Right atrium auricular region (tissue), 2 donors: ENCODE data around the gene SLC35G6. TPM values are rescaled to one million over a fixed set of nuclear protein-coding genes. Genes with fewer than 3 reads are reported as not detected.

Source experiments
- DNase-seq: peaks from one replicate; pipeline ENCODE4 v3.0.0-alpha.2; 2019; ENCODE audit warnings: low spot score
- H3K27ac ChIP-seq, 2 donors: fragments of 200-600 bp; sonication (generic); 1 replicate in 1 of 2; 2 replicates in 1 of 2; pipeline ENCODE4 v1.5.1; 2016 to 2019
- H3K27me3 ChIP-seq, 2 donors: fragments of 200-600 bp; sonication (generic); one replicate each; pipeline versions ENCODE4 v1.5.1 to v1.6.0; 2017 to 2019
- H3K36me3 ChIP-seq: fragments of 200-600 bp; sonication (generic); one replicate; pipeline ENCODE4 v1.5.1; 2016
- H3K4me1 ChIP-seq, 2 donors: fragments of 200-600 bp; sonication (generic); one replicate each; pipeline versions ENCODE4 v1.5.1 to v1.6.0; 2017 to 2019
- H3K4me3 ChIP-seq, 2 donors: fragments of 200-600 bp; sonication (generic); 1 replicate in 1 of 2; 2 replicates in 1 of 2; pipeline ENCODE4 v1.5.1; 2017 to 2019; ENCODE audit warnings: mild to moderate bottlenecking in 1 of 2, moderate library complexity in 1 of 2
- H3K9me3 ChIP-seq, 2 donors: fragments of 200-600 bp; sonication (generic); one replicate each; pipeline ENCODE4 v1.5.1; 2019
- total RNA-seq, 2 donors: library from RNA; depleted of rRNA; stranded (reverse); fragments of >200 nt; gene quantifications; one replicate each; pipeline ENCODE4 v1.1.0, GENCODE V29; 2016
- TF ChIP-seq, protein P1 (sequence below), 2 donors: fragments of 200-600 bp; sonication (generic); IDR thresholded peaks; one replicate each; pipeline ENCODE4 v1.5.1; 2019; ENCODE audit warnings: antibody characterized with exemption in 2 of 2

The SLC35G6 gene
- total RNA-seq, 2 donors from 2014 or later: not detected

DNA sequence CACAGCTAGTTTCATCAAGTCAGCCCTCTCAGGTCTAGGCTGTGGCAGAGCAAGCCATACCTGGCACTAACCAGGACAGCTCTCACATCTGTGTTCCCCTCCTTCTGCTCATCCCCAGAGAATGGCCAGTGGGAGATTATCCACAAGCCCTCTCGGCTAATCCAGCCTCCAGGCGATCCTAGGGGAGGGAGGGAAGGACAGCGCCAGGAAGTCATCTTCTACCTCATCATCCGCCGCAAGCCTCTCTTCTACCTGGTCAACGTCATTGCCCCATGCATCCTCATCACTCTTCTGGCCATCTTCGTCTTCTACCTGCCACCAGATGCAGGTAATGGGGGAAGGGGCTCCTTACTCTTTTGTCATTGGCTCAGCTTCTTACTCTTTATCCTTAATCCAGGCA, 32.8 kb upstream of the SLC35G6 start:
- peaks cover 0 to 23% of the 10 kb centered on the region in 2 donors for H3K4me1 ChIP-seq
- no peaks in the 10 kb centered on the region for H3K9me3 ChIP-seq
- H3K27me3 ChIP-seq: no peaks in the 10 kb centered on the region
- no peak for DNase-seq
- no peaks in the 10 kb centered on the region for H3K36me3 ChIP-seq
- no peak overlapping the region for H3K4me3 ChIP-seq
- TF ChIP-seq, protein P1, sequence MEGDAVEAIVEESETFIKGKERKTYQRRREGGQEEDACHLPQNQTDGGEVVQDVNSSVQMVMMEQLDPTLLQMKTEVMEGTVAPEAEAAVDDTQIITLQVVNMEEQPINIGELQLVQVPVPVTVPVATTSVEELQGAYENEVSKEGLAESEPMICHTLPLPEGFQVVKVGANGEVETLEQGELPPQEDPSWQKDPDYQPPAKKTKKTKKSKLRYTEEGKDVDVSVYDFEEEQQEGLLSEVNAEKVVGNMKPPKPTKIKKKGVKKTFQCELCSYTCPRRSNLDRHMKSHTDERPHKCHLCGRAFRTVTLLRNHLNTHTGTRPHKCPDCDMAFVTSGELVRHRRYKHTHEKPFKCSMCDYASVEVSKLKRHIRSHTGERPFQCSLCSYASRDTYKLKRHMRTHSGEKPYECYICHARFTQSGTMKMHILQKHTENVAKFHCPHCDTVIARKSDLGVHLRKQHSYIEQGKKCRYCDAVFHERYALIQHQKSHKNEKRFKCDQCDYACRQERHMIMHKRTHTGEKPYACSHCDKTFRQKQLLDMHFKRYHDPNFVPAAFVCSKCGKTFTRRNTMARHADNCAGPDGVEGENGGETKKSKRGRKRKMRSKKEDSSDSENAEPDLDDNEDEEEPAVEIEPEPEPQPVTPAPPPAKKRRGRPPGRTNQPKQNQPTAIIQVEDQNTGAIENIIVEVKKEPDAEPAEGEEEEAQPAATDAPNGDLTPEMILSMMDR (IDR thresholded peaks at IDR 0.05): no peak
- no peak overlapping the region for H3K27ac ChIP-seq

DNA sequence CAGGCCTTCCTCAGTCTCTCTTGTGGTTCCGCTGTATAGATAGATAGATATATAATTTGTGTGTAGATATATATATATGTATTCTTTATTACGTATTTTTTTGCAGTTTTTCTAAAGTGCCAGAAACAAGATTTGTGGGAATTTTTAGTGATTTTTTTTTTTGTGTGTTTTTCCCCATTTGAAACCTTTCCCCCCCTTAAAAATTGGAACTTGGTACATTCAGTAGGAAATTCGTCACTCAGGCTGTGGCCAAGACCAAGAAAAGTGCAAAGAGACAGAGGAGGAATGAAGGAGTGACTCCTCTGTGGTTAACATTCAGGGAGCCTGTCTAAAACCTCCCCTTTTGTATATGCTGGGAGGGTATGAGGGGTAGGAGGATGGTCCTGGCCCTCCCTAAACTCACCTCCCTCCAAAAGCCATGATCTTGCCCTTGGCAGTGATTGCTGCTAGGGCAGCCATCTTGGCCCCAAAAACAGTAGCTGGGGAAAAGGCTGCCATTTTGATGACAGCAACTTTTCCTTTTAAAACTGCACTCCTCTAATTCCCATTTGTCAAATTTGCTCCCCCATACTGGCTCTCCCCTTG, 21.2 kb upstream of the SLC35G6 start:
- peaks cover 0 to 5% of the 10 kb centered on the region in 2 donors for H3K4me1 ChIP-seq
- no peak for DNase-seq
- TF ChIP-seq, protein P1 (IDR thresholded peaks at IDR 0.05): no peak
- peaks cover 26% of the 10 kb centered on the region for H3K36me3 ChIP-seq
- no peak overlapping the region for H3K4me3 ChIP-seq
- no peaks in the 10 kb centered on the region for H3K9me3 ChIP-seq
- no peak overlapping the region for H3K27ac ChIP-seq
- H3K27me3 ChIP-seq: no peaks in the 10 kb centered on the region

DNA sequence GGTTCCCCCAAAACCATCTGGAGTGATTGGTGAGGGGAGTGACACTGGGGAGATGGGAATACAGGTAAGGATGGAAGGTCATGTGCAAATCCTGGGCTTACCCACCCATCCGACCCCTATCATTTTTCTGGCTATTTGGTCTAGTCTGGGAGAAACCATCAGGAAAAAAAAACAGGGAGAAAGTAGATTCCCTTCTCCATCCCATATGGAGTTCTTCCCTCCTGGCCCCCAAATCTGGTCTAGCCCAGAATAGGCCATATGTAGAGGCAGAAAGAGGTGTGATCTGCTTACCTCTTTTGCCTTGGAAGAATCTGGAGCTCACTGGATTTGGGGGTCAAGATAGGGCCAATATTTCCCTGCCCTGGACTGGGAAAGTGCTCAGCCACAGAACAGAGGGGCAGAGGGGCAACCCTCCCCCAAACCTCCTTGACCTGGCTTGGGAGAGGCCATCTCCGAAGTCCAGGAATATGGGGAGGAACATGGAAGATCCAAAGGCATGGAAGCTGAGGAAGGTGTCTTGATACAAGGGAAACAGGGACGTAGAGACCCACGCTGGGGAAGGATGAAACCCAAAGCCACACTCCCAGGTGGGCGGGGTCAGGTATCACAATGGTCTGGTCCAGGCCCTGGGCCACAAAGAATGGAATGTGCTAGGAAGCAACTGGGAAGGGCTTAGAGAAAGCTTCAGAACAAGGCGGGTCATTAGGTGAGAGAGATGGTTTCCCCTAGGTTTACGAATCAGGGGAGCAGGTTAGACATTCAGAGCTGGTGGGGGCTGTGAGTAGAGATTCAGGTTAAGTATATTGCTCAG, 20.2 kb upstream of the SLC35G6 start:
- no peak overlapping the region for H3K27ac ChIP-seq
- no peak overlapping the region for H3K4me3 ChIP-seq
- TF ChIP-seq, protein P1 (IDR thresholded peaks at IDR 0.05): no peak
- no peaks in the 10 kb centered on the region for H3K9me3 ChIP-seq
- no peaks in the 10 kb centered on the region for H3K27me3 ChIP-seq
- H3K4me1 ChIP-seq: peaks cover 0 to 11% of the 10 kb centered on the region in 2 donors
- H3K36me3 ChIP-seq: peaks cover 33% of the 10 kb centered on the region
- DNase-seq: no peak

DNA sequence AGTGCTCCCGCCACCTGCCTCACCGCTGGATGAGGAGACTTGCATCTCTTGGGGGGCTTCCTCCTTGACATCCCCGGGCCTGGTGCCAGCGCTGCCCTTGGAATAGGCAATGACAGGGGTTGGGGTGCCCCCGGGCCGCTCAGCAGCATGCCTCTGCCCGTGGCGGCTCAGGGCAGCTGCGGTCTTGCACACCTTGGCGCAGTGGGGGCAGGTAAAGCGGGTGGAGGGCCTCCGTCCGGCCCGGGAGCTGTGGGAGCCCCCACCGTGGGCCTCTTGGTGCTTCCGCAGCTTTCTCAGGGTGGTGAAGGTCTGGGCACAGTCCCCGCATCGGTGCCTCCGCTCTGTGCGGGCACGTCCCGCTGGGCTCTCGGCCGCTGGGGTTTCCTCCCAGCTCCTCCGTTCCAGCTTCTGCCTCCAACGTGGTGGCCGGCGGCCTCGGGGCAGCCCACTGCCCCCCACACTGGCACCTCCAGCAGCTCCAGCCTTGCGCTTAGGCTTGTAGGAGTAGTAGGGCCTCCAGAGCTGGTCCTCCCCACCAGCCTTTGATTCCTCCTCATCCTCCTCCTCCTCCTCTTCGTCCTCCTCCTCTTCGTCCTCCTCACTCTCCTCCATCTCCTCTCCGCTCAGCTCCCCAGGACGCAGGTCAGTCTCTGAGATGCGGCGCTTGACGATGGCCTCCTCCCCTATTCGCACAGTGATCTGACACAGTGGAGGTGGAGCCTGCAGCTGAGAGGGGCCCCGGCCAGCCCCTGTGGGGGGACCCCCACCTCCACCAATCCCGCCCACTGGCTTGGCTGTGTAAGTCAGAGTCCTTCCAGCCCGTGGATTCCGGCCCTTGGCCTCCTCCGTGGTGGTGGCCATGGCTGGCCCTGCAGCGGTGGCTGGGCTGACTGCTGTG, 18.5 kb upstream of the SLC35G6 start:
- H3K9me3 ChIP-seq: no peaks in the 10 kb centered on the region
- no peak for DNase-seq
- H3K36me3 ChIP-seq: peaks cover 46% of the 10 kb centered on the region
- no peaks in the 10 kb centered on the region for H3K27me3 ChIP-seq
- H3K27ac ChIP-seq: no peak overlapping the region
- TF ChIP-seq, protein P1 (IDR thresholded peaks at IDR 0.05): no peak
- no peak overlapping the region for H3K4me3 ChIP-seq
- H3K4me1 ChIP-seq: peaks cover 0 to 22% of the 10 kb centered on the region in 2 donors

DNA sequence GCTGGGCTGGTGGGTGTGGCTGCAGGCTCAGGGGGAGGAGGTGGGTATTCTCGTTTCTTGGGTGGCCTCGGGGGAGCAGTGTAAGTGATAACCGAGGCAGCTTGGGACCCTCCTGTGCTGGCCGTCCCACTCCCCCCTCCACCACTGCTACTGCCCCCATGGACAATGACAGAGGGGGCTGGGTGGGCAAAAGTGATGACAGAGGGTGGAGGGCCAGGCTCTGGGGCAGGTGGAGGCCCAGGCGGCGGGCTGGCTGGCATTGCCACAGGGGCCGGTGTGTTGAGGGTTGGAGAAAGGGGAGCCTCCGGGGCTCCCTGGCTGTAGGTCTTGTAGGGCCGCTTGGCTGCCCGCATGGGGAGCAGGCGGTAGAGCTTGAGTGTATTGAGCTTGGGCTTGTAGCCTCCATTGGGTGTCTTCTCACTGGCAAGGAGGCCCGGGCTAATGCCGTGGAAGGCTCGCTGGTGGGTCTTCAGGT, 17.8 kb upstream of the SLC35G6 start:
- TF ChIP-seq, protein P1 (IDR thresholded peaks at IDR 0.05): no peak
- no peak overlapping the region for H3K27ac ChIP-seq
- H3K4me3 ChIP-seq: no peak overlapping the region
- peaks cover 0 to 29% of the 10 kb centered on the region in 2 donors for H3K4me1 ChIP-seq
- DNase-seq: no peak
- H3K36me3 ChIP-seq: peaks cover 46% of the 10 kb centered on the region
- H3K27me3 ChIP-seq: no peaks in the 10 kb centered on the region
- no peaks in the 10 kb centered on the region for H3K9me3 ChIP-seq
